HG02623 (cell line): ENCODE results near the gene BUD31.

ENCODE experiments used
- ATAC-seq: cut with Tn5 transposase; IDR thresholded peaks from one replicate; pipeline ENCODE4 v1.9.1; 2021; ENCODE audit warnings: moderate library complexity; ENCODE audit not compliant: unreplicated experiment

The BUD31 gene

DNA sequence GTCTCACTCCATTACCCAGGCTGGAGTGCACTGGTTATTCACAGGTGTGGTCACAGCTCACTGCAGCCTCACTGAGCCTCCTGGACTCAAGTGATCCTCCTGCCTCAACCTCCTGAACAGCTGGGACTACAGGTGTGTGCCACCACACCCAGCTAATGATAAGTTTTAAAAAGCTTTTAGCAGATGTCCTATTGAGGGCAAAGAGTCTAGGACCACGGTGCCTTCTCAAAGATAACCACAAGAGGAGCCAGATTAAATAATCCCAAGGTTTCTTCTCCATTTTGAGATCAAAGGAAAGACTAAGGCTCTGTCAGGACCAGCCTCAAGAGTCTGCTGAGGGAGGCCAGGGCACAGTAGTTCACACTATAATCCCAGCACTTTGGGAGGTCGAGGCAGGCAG lies 52.5 kb downstream of the BUD31 start:
- no peak for ATAC-seq

DNA sequence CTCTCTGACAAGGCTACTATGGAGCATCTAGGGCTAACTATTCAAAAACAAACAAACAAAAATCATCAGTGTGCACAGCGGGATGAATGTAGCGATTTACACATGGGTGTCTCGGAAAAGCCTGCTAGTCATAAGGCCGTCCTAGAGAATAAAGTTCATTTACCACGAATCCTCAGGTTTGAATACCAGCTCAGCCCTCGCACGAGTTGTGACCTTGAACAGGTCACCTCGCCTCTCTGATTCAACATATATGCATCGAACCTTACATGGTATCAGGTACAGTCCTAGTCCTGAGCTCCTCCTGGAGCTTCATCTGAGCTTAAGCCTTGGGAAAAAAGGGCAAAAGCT lies 56.6 kb downstream of the BUD31 start:
- peak; percentile 2 for ATAC-seq

DNA sequence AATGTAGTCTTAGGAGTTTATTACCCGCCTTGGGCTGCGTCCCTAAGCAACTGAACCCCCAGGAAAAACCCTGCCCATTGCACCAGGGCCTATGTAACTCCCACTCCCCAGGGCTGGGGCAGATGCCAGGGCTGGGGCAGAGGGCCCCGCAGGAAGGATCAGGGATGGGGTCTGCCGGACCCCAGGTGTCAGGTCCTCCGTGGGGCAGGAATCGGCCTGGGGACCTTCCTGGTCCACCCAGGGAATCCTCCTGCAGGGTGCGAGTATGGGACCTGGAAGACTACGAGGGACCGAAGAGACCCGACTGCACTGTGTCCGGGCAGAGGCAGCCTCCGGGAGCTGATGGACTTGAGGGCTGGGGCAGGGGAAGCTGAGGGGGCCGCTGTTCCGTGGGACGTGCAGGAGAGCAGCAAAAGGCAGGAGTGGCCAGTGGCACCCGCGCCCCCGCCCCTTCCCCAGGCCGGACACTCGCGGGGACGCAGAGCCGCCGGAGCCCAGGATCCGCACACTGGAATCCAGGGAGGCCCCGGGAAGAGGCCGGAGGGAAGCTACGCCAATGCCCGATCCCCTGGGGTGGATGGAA lies 59.7 kb downstream of the BUD31 start:
- ATAC-seq: no peak
